Stimulated activated CD8-positive, alpha-beta memory T cell treated with anti-CD3 and anti-CD28 coated beads, Interleukin-7, amount 100 ng/mL, for 4 hours (primary cell): ENCODE data around the gene CISD2.
A peak's percentile ranks its signal among the peaks of the same experiment; 100 is the strongest.
"Not testable (repeated sequence)": the region's sequence is repeated elsewhere in the genome, so short reads cannot be mapped to it uniquely, and the experiment has no call there.

Experiments
- DNase-seq, 2 donors: peaks; one replicate each; pipeline ENCODE4 v3.0.0-alpha.2; 2020; ENCODE audit warnings: low read depth in 2 of 2

The CISD2 gene, protein sequence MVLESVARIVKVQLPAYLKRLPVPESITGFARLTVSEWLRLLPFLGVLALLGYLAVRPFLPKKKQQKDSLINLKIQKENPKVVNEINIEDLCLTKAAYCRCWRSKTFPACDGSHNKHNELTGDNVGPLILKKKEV

GRCh38 chr4:102868781-102869568 is at the start of gene CISD2:
CISD2 (plus strand) TSS chr4:102868992; CDS start chr4:102869085, 93 bp downstream.
- peak; percentile 86 to 88 for DNase-seq

DNA sequence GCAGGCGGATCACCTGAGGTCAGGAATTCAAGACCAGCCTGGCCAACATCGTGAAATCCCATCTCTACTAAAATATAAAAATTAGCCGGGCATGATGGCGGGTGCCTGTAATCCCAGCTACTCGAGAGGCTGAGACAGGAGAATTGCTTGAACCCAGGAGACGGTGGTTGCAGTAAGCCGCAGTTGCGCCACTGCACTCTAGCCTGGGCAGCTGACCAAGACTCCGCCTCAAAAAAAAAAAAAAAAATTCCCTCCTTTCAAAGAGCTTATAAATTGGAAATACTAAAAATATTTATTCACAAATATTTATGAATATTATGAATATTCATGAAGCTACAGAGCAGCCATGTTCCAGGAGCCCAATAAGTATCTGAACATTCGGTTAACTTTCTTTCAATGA is 49.7 kb upstream of the CISD2 start:
- DNase-seq = not testable (repeated sequence)

DNA sequence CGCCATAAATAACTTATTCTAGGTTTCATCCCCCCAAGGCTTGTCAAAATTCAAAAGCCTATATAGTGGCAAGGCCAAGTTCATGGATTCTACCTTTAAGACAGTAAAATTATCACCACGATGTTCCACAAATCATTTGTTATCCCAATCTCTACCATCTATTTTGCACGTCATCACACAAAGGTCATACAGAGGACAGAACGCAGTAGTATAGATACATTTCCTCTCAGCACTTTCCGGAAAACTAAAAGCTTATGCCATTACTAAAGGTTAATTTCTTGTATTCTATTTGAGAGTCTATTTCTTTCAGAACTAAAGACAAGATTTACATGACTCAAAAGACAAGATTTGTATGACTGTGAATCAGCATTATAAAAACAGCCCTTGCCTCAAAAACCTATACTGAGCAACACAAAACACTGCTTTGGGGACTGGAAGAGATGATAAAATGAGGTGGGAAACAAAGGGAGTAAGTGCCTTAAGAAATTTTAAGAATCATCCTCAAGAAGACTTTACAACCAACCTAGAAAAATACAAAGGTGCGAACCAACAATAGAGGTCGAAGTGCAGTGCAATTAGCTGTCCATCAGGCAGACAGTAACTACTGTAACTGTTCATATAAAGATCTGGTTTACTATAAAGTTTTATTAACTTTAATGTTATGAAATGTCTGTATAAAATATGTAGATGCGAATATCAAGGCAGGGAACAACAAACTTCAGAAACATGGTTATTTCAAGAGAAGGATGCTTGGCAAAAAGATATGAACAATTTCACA is 49.0 kb upstream of the CISD2 start:
- DNase-seq = no peak

DNA sequence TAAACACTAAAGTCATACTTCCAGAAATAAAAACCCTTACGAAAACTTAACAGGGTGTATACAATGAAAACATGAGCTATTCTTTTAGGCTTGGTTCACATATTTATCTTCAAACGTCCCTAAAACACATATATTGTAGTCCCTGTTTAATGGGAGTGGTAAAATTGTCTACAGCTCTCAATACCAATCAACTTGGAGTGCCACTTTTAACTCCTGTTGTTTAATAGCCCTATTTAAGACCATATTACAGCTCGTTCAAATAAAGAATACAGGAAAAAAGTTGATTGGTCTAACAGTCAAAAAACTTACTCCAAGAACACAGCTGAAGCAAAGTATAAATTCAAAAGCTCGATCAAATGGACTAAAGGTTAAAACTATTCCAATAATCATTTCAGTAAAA is 45.3 kb upstream of the CISD2 start:
- no peak for DNase-seq

DNA sequence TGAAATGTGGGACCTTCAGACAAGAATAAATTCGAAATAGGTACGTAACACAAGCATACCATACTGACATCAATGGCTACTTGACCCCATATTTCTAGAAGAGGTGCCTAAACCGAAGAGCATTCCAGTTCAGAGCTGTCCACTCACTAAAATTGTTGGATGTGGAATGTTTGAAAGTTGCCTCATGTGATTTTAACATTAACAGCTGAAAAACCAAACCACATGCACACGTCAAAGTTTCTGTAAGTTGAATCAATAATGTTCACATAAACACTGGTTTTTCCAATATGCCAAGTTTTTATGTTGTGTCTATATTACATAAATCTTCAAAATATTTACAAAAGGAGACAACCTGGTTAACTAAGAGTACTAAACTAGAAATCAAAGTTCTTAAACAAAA is 44.9 kb upstream of the CISD2 start:
- DNase-seq = no peak

- no peak for DNase-seq
Observed at GRCh38 chr4:102824398-102824797, 44.4 kb upstream of the CISD2 start.

GRCh38 chr4:102825261-102826091 is 43.3 kb upstream of the CISD2 start:
- no peak for DNase-seq

DNA sequence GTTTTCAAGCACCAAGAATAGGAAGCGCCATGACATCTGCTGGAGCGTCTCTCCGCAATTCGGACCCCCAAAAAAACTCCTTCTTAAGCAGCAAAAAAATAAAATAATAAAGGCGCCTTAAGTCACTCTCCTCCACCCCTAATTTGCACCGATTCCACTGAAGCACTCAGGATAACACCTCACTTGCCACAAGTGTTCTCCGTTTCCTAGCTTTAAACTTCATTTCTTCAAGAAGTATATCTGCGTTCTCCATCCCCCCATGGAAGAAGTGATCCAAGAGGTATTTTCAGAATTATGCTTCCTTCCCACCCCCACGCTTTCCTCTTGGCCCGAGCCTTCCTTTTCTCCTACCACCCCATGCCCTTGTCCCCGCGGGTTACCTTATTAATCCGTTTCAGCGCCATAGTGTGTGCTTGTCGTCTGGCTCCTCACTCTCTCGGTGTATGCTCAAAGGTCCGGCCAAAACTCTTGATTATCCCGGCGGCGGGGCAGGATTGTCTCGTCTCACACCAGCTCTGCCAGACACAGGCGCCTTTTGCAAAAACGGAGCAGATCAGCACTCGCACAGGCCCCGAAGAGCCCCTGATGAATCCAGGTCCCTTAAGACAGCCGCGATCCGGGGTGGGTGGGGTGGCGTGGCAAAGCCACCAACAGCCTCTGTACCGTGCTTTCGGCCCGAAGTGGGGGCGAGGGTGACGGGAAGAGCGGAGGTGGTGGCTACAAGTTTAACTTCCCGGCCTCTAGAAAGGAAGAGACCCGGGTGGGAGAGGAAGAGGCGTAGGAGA is 42.5 kb upstream of the CISD2 start:
- no peak for DNase-seq

- peak; percentile 93 to 94 for DNase-seq
Observed at GRCh38 chr4:102826890-102827673, 41.7 kb upstream of the CISD2 start, which contains the start of gene UBE2D3. UBE2D3 (minus strand) TSS chr4:102827551; CDS start chr4:102826508, 1,043 bp downstream.

- peak; percentile 99 to 100 for DNase-seq
Observed at GRCh38 chr4:102827674-102828496, 40.9 kb upstream of the CISD2 start.

GRCh38 chr4:102828497-102828808 is 40.3 kb upstream of the CISD2 start:
- no peak for DNase-seq

- DNase-seq = no peak
Observed at GRCh38 chr4:102829803-102830202, 39.0 kb upstream of the CISD2 start.

- no peak for DNase-seq
Observed at GRCh38 chr4:102832105-102832504, 36.7 kb upstream of the CISD2 start.

DNA sequence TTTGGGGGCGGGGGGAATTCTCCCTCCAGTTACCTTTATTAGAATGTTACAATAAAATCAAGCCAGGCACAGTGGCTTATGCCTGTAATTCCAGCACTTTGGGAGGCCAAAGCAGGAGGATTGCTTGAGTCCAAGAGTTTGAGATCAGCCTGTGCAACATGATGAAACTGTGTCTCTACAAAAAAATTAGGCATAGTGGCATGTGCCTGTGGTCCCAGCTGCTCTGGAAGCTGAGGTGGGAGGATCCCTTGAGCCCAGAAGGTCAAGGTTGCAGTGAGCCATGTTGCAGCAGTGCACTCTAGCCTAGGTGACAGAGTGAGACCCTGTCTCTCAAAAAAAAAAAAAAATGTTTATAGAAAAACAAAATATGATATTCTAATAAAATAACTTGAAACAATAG is 36.1 kb upstream of the CISD2 start:
- DNase-seq = no peak

GRCh38 chr4:102836596-102836995 is 32.2 kb upstream of the CISD2 start:
- DNase-seq = no peak

- DNase-seq = no peak
Observed at GRCh38 chr4:102842367-102842766, 26.4 kb upstream of the CISD2 start.

GRCh38 chr4:102843273-102843672 is 25.5 kb upstream of the CISD2 start:
- DNase-seq = no peak

GRCh38 chr4:102843938-102844337 is 24.9 kb upstream of the CISD2 start:
- DNase-seq = no peak

DNA sequence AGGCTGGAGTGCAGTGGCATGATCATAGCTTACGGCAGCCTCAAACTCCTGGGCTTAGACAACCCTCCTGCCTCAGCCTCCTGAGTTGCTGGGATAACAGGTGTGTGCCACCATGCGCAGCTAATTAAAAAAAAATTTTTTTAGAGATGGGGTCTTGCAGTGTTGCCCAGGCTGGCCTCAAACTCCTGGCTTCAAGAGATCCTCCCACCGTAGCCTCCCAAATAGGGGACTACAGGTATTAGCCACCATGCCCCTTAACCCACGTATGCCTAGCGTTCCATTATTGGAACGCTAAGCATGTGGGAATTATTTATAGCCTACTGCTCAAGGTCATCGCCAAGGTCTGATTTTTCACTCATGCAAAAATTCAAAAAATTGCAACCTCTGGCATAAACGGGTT is 21.1 kb upstream of the CISD2 start:
- no peak for DNase-seq
